SU-DHL-6 (cell line): ENCODE data around the gene ORMDL3.

ENCODE experiments used
- CTCF ChIP-seq: fragments of 200-600 bp; sonication (generic); IDR thresholded peaks from one replicate; pipeline ENCODE4 v1.5.1; 2017; ENCODE audit warnings: antibody characterized with exemption, mild to moderate bottlenecking, low read length, moderate library complexity; ENCODE audit not compliant: insufficient read depth, poor library complexity, severe bottlenecking
- EZH2phosphoT487 ChIP-seq: fragments of 200-600 bp; sonication (generic), shearing (Covaris generic); conservative IDR thresholded peaks from 2 replicates; pipeline ENCODE4 v1.6.1; 2018; ENCODE audit warnings: mild to moderate bottlenecking, antibody characterized with exemption, low read length, moderate library complexity, mixed read lengths

- TF ChIP-seq CTCF: no peak
- no peak for TF ChIP-seq EZH2phosphoT487
Measured at GRCh38 chr17:39968761-39969160, 41.4 kb upstream of the ORMDL3 start.
